Esophagus (tissue), 2 donors: ENCODE data around the gene EHMT2. TPM values are rescaled to one million over a fixed set of nuclear protein-coding genes. Genes with fewer than 3 reads are reported as not detected.

Source experiments
- H3K27ac ChIP-seq, 2 donors: one replicate each; pipeline ENCODE4 v1.5.1; 2013; ENCODE audit warnings: low read depth in 2 of 2, mild to moderate bottlenecking in 2 of 2, inconsistent platforms in 1 of 2, low read length in 1 of 2, moderate library complexity in 1 of 2
- H3K27me3 ChIP-seq, 2 donors: one replicate each; pipeline ENCODE4 v1.6.1; 2013; ENCODE audit warnings: low read length in 2 of 2, control low read depth in 1 of 2, mild to moderate bottlenecking in 1 of 2; ENCODE audit not compliant: insufficient read depth in 2 of 2, control insufficient read depth in 1 of 2
- H3K36me3 ChIP-seq, 2 donors: one replicate each; pipeline ENCODE4 v1.6.1; 2013; ENCODE audit warnings: low read length in 1 of 2; ENCODE audit not compliant: control insufficient read depth in 2 of 2, insufficient read depth in 2 of 2
- H3K4me1 ChIP-seq, 2 donors: one replicate each; pipeline ENCODE4 v1.6.1; 2013; ENCODE audit warnings: low read length in 1 of 2; ENCODE audit not compliant: control insufficient read depth in 2 of 2, insufficient read depth in 2 of 2
- H3K4me3 ChIP-seq, 2 donors: one replicate each; pipeline ENCODE4 v1.5.1; 2013; ENCODE audit warnings: low read length in 2 of 2, mild to moderate bottlenecking in 2 of 2, low read depth in 1 of 2, moderate library complexity in 1 of 2
- H3K9me3 ChIP-seq, 2 donors: one replicate each; pipeline ENCODE4 v1.6.1; 2013; ENCODE audit warnings: mild to moderate bottlenecking in 2 of 2, low read depth in 1 of 2, low read length in 1 of 2, moderate library complexity in 1 of 2; ENCODE audit not compliant: control insufficient read depth in 2 of 2, insufficient read depth in 1 of 2
- WGBS, 2 donors: extraction: QIAGEN DNeasy Blood & Tissue Kit; methylation state at CpG; one replicate each; pipeline ENCODE4 v1.1.7; 2013; 5-methylcytosine and 5-hydroxymethylcytosine counted together
- polyA plus RNA-seq, 2 donors: library from polyadenylated mRNA; stranded (reverse); fragments of 200-250 nt; gene quantifications; one replicate each; pipeline ENCODE4 v1.2.3, GENCODE V29; 2013
- donor health status: healthy with polysubstance abuse.
- donor health status: Bipolar disorder and iron deficiency.

EHMT2 gene
- polyA plus RNA-seq, 2 donors: 27.2 to 39.6 TPM

GRCh38 chr6:31883676-31884075 is 13.8 kb downstream of the EHMT2 start:
- Histone ChIP-seq H3K27ac (no peak overlapping the region), H3K27me3 (no peaks in the 10 kb centered on the region), H3K9me3 (no peaks in the 10 kb centered on the region), H3K36me3 (peaks cover 45 to 62% of the 10 kb centered on the region in 2 donors), H3K4me3 (no peak overlapping the region), H3K4me1 (no peaks in the 10 kb centered on the region)
- 87 to 93% methylated on average over 12 of the region's 12 CpGs for WGBS, 2 donors

GRCh38 chr6:31882344-31882743 is 15.2 kb downstream of the EHMT2 start:
- Histone ChIP-seq H3K4me1 (peaks cover 0 to 2% of the 10 kb centered on the region in 2 donors), H3K9me3 (no peaks in the 10 kb centered on the region), H3K4me3 (no peak overlapping the region), H3K27ac (no peak overlapping the region), H3K36me3 (peaks cover 39 to 50% of the 10 kb centered on the region in 2 donors), H3K27me3 (no peaks in the 10 kb centered on the region)
- 88 to 89% methylated on average over 6 of the region's 6 CpGs for WGBS, 2 donors

GRCh38 chr6:31881136-31881859 is 16.2 kb downstream of the EHMT2 start:
- WGBS, 2 donors: 82% methylated on average over 9 of the region's 9 CpGs
- H3K4me1 ChIP-seq: peaks cover 0 to 3% of the 10 kb centered on the region in 2 donors
- H3K9me3 ChIP-seq: no peaks in the 10 kb centered on the region
- peaks cover 29 to 40% of the 10 kb centered on the region in 2 donors for H3K36me3 ChIP-seq
- H3K27ac ChIP-seq: no peak overlapping the region
- no peaks in the 10 kb centered on the region for H3K27me3 ChIP-seq
- no peak overlapping the region for H3K4me3 ChIP-seq

- peaks cover 0 to 3% of the 10 kb centered on the region in 2 donors for H3K4me1 ChIP-seq
- no peak overlapping the region for H3K4me3 ChIP-seq
- H3K27ac ChIP-seq: no peak overlapping the region
- H3K27me3 ChIP-seq: no peaks in the 10 kb centered on the region
- no peaks in the 10 kb centered on the region for H3K9me3 ChIP-seq
- H3K36me3 ChIP-seq: peaks cover 29 to 37% of the 10 kb centered on the region in 2 donors
- WGBS, 2 donors: 89% methylated on average over 10 of the region's 10 CpGs
Observed at GRCh38 chr6:31880616-31881015, 16.9 kb downstream of the EHMT2 start.

GRCh38 chr6:31879901-31880300 is 17.6 kb downstream of the EHMT2 start:
- WGBS, 2 donors: 66 to 69% methylated on average over 10 of the region's 10 CpGs
- Histone ChIP-seq H3K4me1 (peaks cover 0 to 3% of the 10 kb centered on the region in 2 donors), H3K4me3 (no peak overlapping the region), H3K27me3 (no peaks in the 10 kb centered on the region), H3K27ac (no peak overlapping the region), H3K36me3 (peaks cover 28 to 37% of the 10 kb centered on the region in 2 donors), H3K9me3 (no peaks in the 10 kb centered on the region)

GRCh38 chr6:31879143-31879542 is 18.4 kb downstream of the EHMT2 start:
- Histone ChIP-seq H3K4me3 (no peak overlapping the region), H3K4me1 (peaks cover 0 to 3% of the 10 kb centered on the region in 2 donors), H3K9me3 (no peaks in the 10 kb centered on the region), H3K27ac (no peak overlapping the region), H3K27me3 (no peaks in the 10 kb centered on the region), H3K36me3 (peaks cover 24 to 29% of the 10 kb centered on the region in 2 donors)
- 54 to 66% methylated on average over 13 of the region's 13 CpGs for WGBS, 2 donors

DNA sequence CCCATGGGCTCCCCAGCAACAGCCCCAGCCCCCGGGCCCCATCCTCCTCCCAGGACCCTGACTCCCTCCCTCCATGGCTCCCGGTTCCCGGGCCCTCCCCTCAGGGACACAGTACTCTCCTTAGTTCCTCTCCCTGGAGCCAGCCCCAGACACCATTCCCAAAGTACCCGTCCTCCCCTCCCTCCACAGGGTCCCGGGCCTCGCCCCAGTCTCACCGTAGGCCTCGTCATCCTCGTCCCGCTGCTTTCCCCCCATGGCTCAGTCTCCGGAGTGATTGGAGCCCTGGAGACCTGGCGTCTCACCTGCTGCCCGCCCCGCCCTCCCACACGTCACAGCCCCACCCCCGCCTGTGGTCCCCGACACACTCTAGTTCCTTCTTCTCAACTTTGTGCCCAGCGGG is 18.8 kb downstream of the EHMT2 start, which contains the start of gene SLC44A4:
Gene SLC44A4 (minus strand): TSS at position 272 of the 400 bp plus-strand sequence. CDS start 17 bp downstream, at position 255.
- Histone ChIP-seq H3K36me3 (peaks cover 24 to 28% of the 10 kb centered on the region in 2 donors), H3K4me3 (no peak within 1 kb of the TSS), H3K27me3 (no peaks in the 10 kb centered on the region), H3K9me3 (no peaks in the 10 kb centered on the region), H3K4me1 (peaks cover 0 to 3% of the 10 kb centered on the region in 2 donors), H3K27ac (no peak within 1 kb of the TSS)
- WGBS, 2 donors: 45 to 52% methylated on average over 18 of the region's 18 CpGs

DNA sequence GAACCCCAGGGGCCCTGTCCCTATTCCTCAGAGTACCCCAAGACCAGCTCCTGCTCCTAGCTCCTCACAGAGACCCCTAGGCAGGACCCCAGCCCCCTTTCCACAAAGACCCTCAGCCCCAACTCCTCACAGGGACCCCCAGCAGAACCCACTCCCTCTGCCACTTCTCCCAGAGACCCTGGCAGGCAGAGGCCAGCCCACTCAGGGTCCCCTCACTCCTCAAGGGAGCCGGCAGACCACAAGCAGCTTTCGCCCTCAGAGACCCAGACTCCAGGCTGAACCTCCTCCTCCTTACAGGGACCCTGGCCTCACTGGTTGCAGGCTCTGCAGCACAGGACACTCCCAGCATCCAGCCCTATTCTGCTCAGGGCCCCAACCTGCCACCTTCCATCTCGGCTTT is 19.3 kb downstream of the EHMT2 start:
- H3K4me1 ChIP-seq: peaks cover 0 to 3% of the 10 kb centered on the region in 2 donors
- no peak overlapping the region for H3K27ac ChIP-seq
- H3K9me3 ChIP-seq: no peaks in the 10 kb centered on the region
- WGBS, 2 donors: 65 to 77% methylated on average over 3 of the region's 3 CpGs
- peaks cover 20 to 23% of the 10 kb centered on the region in 2 donors for H3K36me3 ChIP-seq
- H3K4me3 ChIP-seq: no peak overlapping the region
- no peaks in the 10 kb centered on the region for H3K27me3 ChIP-seq

DNA sequence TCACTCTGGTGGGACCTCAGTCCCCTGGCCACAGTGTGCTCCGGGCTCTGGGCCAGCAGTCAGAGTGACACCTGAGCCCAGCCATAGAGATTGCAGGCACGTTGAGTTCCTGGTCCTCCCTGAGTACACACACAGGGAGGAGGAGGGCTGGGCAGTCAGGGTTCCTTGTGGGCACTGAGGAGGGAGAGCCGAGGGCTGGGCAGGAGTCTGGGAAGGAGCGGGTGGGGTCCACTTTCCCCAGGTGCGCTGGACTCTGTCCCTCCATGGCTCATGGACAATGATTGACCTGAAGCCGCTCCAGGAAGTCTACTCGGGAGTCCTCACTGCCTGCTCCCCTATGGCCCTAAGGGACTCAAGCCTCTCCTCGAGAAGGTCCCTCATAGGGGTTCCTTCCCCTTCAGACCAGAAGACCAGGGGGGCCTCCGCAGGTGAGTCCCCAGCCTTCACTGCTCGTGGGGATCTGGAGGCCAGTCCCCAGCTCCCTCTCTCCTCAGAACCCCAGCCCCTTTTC is 19.8 kb downstream of the EHMT2 start:
- Histone ChIP-seq H3K36me3 (peaks cover 15 to 19% of the 10 kb centered on the region in 2 donors), H3K27ac (no peak overlapping the region), H3K4me3 (no peak overlapping the region), H3K9me3 (no peaks in the 10 kb centered on the region), H3K27me3 (no peaks in the 10 kb centered on the region), H3K4me1 (peaks cover 0 to 3% of the 10 kb centered on the region in 2 donors)
- 66 to 69% methylated on average over 10 of the region's 10 CpGs for WGBS, 2 donors
